Stimulated activated CD4-positive, alpha-beta T cell treated with anti-CD3 and anti-CD28 coated beads, Interleukin-15, amount 100 ng/mL, for 48 hours (primary cell): Measurements from ENCODE around the gene GNAQ.
A peak's percentile ranks its signal among the peaks of the same experiment; 100 is the strongest.
"Not testable (repeated sequence)": the region's sequence is repeated elsewhere in the genome, so short reads cannot be mapped to it uniquely, and the experiment has no call there.

ENCODE experiments used
- DNase-seq, 2 donors: peaks; one replicate each; pipeline ENCODE4 v3.0.0-alpha.2; 2020; ENCODE audit warnings: low read depth in 2 of 2

The GNAQ gene

GRCh38 chr9:77771171-77771570, 260.4 kb downstream of the GNAQ start:
- no peak for DNase-seq

- no peak for DNase-seq
Observed at GRCh38 chr9:77770340-77770739, 261.3 kb downstream of the GNAQ start.

DNA sequence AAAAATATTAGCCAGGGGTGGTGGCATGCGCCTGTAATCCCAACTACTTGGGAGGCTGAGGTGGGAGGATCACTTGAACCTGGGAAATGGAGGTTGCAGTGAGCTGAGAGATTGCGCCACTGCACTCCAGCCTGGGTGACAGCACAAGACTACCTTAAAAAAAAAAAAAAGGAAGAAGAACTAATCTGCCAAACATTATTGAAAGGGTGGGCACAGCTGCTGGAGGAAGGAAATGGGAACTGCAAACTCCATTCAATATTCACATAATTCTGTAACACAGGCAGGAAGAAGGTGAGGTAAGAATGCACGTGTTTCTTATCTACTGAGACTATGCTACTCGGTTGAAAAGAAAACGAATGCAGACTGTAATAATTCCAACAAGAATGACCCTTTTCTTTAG, 262.4 kb downstream of the GNAQ start:
- no peak for DNase-seq

DNA sequence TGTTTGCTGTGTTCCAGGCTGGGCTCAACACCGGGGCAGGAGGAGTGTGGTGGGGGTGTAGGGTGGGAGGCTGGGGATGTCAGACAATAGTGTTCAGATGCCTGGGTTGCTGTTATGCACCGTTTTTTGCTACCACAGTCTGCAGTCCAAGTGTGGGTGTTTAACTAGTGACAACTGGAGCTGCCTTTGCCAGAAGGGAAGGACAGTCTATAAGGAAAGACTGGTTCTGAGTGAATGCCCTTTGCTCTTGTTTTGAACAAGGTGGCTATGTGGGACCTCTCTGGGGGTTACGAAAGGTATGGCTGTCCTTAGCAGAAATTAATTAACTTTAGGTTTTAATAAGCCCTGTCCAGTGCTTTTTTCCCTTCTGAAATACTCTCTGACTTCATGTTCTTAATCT, 265.0 kb downstream of the GNAQ start:
- DNase-seq, result no peak

DNA sequence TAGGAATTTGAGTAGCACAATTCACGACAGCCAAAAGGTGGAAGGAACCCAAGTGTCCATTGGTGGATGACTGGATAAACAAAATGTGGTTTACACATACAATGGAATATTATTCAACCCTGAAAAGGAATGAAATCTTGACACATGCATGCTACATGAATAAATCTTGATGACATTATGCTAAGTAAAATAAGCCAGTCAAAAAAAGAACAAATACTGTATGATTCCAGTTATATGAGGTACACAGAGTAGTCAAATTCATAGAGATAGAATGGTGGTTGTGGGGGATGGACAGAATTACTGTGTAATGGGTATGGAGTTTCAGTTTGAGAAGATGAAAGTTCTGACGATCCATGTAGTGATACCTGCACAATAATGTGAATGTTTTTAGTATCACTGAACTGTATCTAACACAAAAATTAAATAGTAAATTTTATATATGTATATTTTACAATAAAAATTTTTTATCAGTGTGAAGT, 265.8 kb downstream of the GNAQ start:
- no peak for DNase-seq

DNA sequence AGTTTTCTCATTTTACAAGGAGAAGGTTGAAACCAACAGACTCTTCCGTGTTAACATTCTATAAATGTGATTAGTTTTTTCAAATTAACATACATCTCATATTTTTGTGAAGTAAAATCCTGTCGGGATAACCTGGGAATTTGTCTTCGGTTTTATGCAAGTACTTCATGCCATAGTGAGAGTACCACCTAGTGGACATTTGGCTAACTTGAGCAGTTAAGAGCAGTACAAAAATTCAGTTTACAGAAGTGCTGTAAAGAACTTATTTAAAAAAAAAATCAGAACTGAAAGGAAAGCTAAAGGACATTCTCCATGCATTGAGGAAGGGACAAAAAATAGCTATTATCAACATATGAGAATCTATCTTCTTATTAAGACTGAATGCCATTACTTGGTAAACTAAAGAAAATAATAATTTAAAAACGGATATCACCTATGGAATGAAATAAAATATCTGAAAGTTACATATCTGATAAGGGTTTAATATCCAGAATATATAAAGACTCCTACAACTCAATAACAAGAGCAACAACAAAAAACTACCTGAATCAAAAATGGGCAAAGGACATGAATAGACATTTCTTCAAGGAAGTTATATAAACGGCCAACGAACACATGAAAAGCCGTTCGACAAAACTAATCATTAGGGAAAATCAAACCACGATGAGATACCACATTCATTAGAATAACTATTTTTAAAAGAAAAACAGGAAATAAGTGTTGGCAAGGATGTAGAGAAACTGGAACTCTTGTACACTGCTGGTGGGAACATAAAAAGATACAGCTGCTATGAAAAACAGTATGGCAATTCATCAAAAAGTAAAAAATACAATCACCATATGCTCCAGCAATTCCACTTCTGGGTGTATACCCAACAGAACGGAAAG, 266.5 kb downstream of the GNAQ start:
- DNase-seq, result no peak

DNA sequence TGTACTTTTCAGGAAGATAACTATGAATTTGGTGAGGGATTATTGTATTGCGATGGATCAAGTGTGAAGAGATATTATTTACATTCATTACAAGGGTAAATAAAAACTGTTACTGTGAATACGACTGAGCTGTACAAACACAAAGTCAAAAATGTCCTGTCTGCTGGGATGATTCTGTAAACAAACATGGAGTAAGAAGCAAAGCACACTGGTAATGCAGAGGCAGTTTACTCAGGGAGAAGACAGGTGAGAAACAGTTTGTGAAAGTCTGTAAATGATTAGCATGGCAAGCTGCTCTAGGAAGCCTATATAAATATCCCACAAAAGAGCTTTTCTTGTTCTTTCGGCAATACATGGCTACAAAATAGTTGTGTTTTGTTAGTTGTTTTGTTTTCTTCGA, 268.0 kb downstream of the GNAQ start:
- DNase-seq, result no peak

GRCh38 chr9:77760919-77761318, 270.7 kb downstream of the GNAQ start:
- not testable (repeated sequence) for DNase-seq

- no peak for DNase-seq
Observed at GRCh38 chr9:77759391-77759790, 272.2 kb downstream of the GNAQ start.

GRCh38 chr9:77756449-77756848, 275.2 kb downstream of the GNAQ start:
- DNase-seq, result no peak

DNA sequence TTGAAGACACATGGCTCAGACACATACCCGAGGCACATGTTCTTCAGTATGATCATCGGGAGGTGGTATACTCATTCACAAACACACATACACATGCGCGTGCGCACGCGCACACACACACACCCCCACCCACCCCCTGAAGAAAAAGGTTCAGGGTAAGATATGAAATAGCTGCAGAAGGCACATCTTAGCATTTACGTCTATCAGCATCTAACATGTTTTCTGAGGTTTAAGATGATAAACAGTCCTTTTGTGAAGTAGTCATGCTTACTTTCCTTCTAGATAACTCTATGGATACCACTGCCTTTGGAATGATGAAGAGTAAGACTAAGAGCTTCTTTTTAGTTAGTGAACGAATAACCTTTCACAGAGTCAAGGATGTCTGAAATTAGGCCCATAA, 278.4 kb downstream of the GNAQ start:
- no peak for DNase-seq

GRCh38 chr9:77752554-77752953, 279.1 kb downstream of the GNAQ start:
- no peak for DNase-seq

- peak in 1 of 2 donors; percentile 12 for DNase-seq
Observed at GRCh38 chr9:77751341-77752091, 280.1 kb downstream of the GNAQ start.

DNA sequence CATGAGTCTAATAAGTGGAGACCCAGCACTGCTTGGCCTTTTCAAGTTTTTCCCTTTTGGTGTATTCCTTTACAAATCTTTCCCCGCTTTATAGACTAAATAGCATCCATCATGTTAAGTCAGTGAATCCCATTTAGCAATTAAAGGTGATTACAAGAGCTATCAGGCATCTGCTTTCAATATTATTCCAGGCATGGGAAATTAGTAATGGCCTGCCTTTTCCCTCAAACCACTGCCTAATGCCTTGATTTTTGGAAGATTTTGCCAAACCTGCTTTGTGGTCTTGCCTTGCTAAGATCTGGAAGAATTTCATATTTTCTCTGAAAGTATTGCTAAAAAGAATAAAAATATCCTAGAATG, 280.6 kb downstream of the GNAQ start:
- DNase-seq, result no peak

DNA sequence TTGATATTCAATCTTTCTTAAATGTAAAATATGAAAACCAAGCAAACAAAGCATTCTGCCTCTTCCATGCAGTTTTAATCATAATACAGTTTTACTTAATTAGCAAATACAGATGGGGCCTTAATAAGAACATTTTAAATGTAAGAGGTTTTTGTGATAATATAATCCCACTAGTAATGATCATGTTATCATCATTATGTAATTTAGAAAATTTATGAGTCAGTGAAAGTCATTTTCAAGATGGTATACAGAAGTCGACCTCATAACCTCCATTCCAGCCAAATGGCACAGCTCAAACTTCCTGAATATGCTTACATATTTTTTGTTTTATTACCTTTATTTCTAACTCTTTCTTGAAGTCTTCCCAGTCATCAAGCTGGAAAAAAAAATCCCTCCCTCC, 281.3 kb downstream of the GNAQ start:
- DNase-seq, result no peak

DNA sequence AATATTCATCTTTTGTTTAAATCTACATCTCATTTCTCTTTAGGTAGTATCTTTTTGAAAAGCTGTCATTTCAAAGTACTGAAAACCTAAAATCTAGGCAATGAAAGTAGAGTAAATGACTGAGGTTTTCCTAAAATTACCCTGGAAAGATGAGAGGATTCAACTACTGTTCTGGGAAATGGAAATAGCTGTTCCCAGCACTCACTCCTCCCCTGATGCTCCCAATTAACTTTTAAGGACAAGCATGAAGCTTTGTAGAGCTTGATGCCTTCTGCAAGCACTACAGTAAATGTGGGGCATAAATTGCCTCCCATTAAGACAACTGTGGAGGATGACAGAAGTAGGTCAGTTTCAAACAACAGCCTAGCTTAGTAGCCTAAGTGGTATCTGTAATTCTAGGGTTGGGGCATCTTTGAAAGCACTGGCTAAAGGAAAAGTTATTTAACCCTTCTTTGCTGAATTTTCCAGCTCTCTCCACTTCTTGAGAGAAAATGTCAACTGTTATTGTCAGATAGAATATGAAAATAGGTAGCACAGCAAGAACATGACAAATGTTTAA, 283.3 kb downstream of the GNAQ start:
- DNase-seq, result no peak

DNA sequence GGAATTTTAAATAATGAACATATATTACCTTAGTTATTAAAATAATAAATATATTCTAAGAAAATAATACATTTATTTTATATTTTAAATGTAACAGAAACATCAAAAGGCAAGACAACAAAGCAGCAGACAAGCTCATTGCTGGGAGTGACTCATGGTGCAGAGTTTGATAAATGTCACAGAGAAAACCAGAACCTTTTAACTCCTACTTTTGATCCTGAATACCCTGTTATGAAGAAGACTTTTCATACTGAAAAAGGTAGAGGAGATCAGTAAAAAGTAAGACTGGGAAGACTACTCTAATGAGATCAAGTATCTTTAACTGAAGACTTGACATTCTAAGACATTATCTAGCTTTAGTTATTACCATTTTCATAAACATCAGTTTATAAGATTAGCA, 284.4 kb downstream of the GNAQ start:
- DNase-seq, result no peak

DNA sequence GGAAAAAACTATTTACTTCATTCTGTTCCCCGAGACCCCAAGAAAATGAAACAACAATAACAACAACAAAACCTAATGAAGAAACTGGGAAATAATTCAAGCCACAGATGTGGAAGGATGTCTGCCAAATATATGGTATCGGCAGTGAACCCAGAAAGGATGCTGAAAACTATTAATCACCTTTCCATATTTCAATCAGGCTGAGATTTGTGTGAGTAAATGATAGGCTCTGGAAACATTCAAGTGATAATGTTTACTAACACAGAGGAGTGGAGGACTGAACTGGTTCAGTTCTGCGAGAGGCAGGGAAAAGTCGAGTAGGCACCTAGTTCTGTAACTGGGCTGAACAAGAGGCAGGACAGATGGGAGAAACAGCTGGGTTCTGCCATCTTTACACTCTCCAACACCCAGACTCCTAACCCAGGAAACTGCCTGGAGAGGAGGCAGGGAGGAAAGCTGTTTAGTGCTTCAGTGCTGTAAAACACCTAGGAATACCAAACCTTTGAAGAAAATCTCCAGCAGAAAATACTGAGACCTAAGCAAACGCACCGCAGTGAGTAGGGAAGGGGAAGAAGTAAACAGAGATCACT, 286.7 kb downstream of the GNAQ start:
- no peak for DNase-seq

DNA sequence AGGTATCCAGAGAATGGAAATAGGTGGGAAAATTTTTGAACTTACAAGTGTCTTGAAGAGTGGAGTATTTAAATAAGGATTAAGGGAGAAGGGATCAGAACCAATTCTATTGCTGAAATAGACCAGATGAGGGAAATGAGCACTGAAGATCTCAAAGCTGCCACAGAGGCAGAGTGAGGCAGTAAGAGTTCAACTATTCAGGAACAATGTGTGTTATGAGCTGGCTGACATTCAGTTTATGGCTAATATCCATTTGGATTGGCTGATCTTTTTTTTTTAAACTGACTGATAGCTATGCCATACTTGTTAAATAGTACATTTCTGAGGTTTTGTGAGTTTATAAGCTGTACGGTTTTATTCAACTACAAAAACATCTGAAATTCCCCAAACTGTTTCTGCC, 288.2 kb downstream of the GNAQ start:
- no peak for DNase-seq

DNA sequence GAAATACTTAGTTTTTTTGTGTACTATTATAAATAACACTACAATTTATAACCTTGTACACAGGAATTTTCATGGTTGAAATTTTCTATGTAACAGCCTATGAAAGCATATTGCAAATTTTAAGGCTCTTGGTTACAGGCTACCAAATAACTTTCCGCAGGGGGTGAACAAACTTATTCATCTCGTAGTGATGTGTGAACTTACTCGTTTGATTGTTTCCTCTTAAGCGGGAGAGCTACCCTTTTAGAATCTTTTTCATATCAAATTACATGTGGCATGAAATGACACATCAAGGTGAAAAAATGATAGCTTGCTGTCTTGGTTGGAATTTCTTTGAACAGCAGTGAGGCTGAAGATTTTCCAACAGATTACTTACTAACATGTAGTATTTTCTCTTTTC, 292.7 kb downstream of the GNAQ start:
- DNase-seq, result no peak

GRCh38 chr9:77735494-77735893, 296.1 kb downstream of the GNAQ start:
- DNase-seq, result no peak

DNA sequence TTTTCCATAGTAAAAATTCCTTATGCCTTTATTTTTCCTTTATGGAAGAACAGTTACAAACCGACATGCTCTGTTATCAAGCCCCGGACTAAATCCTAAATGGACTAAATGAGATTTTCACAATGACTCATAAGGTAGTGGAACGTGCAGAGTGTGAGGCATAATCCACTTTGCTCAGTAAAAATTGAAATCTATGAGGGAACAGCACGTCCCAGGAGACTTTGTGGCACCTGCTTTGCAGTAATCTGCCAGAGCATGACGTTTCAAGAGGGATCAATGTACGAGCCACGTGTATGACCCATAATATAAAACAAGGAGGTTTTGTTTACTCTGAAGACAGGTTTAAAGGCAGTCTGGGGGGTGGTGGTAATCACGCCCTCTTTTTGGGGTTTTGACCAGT, 299.7 kb downstream of the GNAQ start:
- DNase-seq, result no peak
